SK-N-SH (cell line): ENCODE results near the gene LAMTOR2. TPM values are rescaled to one million over a fixed set of nuclear protein-coding genes. Genes with fewer than 3 reads are reported as not detected.

Experiments used
- CTCF ChIA-PET: fragments of 300-600, 350-600 bp; formaldehyde crosslinking; extraction: SDS; loops from one replicate; lab custom pipeline; 2021; lab: Yijun Ruan, JAX
- POLR2A ChIA-PET: fragments of 350-600 bp; sonication (Branson Sonifier 250); formaldehyde crosslinking; extraction: SDS; loops from one replicate; lab custom pipeline; 2020; ENCODE audit warnings: antibody characterized with exemption, inconsistent platforms; lab: Yijun Ruan, JAX
- DNase-seq: peaks from one replicate; pipeline ENCODE4 v3.0.0; 2012
- H2AFZ ChIP-seq: fragments of 200-600 bp; sonication (generic); 2 replicates; pipeline ENCODE4 v1.8.1; 2016; ENCODE audit warnings: antibody characterized with exemption, mild to moderate bottlenecking, low read depth
- H3F3A ChIP-seq: fragments of 200-600 bp; sonication (generic); replicated peaks from 2 replicates; pipeline ENCODE3; 2016; ENCODE audit warnings: antibody characterized with exemption, mild to moderate bottlenecking; ENCODE audit not compliant: insufficient read depth
- H3K27ac ChIP-seq, 2 experiments: fragments of 200-500 bp in 1 of 2; fragments of 200-600 bp in 1 of 2; sonication (Bioruptor generic) in 1 of 2; sonication (generic), shearing (Covaris generic) in 1 of 2; 2 replicates each; pipeline versions ENCODE4 v1.5.1 to v1.6.1; 2014 to 2016; ENCODE audit warnings: low read depth in 2 of 2, inconsistent platforms in 1 of 2, low read length in 1 of 2, mild to moderate bottlenecking in 1 of 2, mixed read lengths in 1 of 2
- H3K27me3 ChIP-seq: fragments of 200-600 bp; sonication (generic), shearing (Covaris generic); 2 replicates; pipeline ENCODE4 v1.6.1; 2016; ENCODE audit warnings: mixed run types; ENCODE audit not compliant: insufficient read depth
- H3K36me3 ChIP-seq, 2 experiments: fragments of 200-500 bp in 1 of 2; fragments of 200-600 bp in 1 of 2; sonication (Bioruptor generic) in 1 of 2; sonication (generic) in 1 of 2; replicated peaks in 1 of 2; 2 replicates each; pipeline versions ENCODE3 to v1.5.1; 2014 to 2016; ENCODE audit warnings: low read length in 1 of 2, mild to moderate bottlenecking in 1 of 2; ENCODE audit not compliant: insufficient read depth in 2 of 2, control insufficient read depth in 1 of 2
- H3K4me1 ChIP-seq, 2 experiments: fragments of 200-500 bp in 1 of 2; fragments of 200-600 bp in 1 of 2; sonication (Bioruptor generic) in 1 of 2; sonication (generic), shearing (Covaris generic) in 1 of 2; 2 replicates each; pipeline versions ENCODE4 v1.5.1 to v1.6.1; 2014 to 2016; ENCODE audit warnings: low read depth in 1 of 2, low read length in 1 of 2, mixed run types in 1 of 2; ENCODE audit not compliant: insufficient read depth in 2 of 2, control insufficient read depth in 1 of 2
- H3K4me2 ChIP-seq: fragments of 200-600 bp; sonication (generic), shearing (Covaris generic); 2 replicates; pipeline ENCODE4 v1.6.1; 2017; ENCODE audit warnings: mixed run types
- H3K4me3 ChIP-seq, 2 experiments: fragments of 200-500 bp in 1 of 2; fragments of 200-600 bp in 1 of 2; sonication (Bioruptor generic) in 1 of 2; sonication (generic), shearing (Covaris generic) in 1 of 2; 2 replicates each; pipeline versions ENCODE4 v1.5.1 to v1.8.1; 2014 to 2016; ENCODE audit warnings: low read depth in 2 of 2, inconsistent platforms in 1 of 2, low read length in 1 of 2, mild to moderate bottlenecking in 1 of 2, mixed read lengths in 1 of 2, moderate library complexity in 1 of 2
- H3K79me2 ChIP-seq: fragments of 200-600 bp; sonication (generic); 2 replicates; pipeline ENCODE4 v1.8.1; 2017; ENCODE audit warnings: mild to moderate bottlenecking; ENCODE audit not compliant: insufficient read depth
- H3K9ac ChIP-seq: fragments of 200-600 bp; sonication (generic); 2 replicates; pipeline ENCODE4 v1.6.1; 2017; ENCODE audit warnings: mixed run types
- H3K9me2 ChIP-seq: fragments of 200-600 bp; sonication (generic); 2 replicates; pipeline ENCODE4 v1.6.1; 2017; ENCODE audit warnings: mixed run types
- H3K9me3 ChIP-seq: fragments of 200-600 bp; sonication (generic); 2 replicates; pipeline ENCODE4 v1.6.1; 2017; ENCODE audit warnings: mixed run types, mild to moderate bottlenecking, moderate library complexity
- H4K20me1 ChIP-seq: fragments of 200-600 bp; sonication (generic); 2 replicates; pipeline ENCODE4 v1.6.1; 2017; ENCODE audit warnings: mild to moderate bottlenecking, mixed run types; ENCODE audit not compliant: insufficient read depth
- CHD2 ChIP-seq: fragments of 150-350 bp; IDR thresholded peaks from 2 replicates; pipeline ENCODE4 v1.6.1; 2018; ENCODE audit warnings: low read length; ENCODE audit not compliant: partially characterized antibody
- CTCF ChIP-seq: fragments of 200-600 bp; sonication (generic); IDR thresholded peaks from 2 replicates; pipeline ENCODE4 v1.6.1; 2017; ENCODE audit warnings: antibody characterized with exemption, mild to moderate bottlenecking, moderate library complexity
- ELF1 ChIP-seq: IDR thresholded peaks from 2 replicates; pipeline ENCODE4 v1.4.0; 2012
- FOXM1 ChIP-seq: IDR thresholded peaks from 2 replicates; pipeline ENCODE4 v1.4.0; 2012; ENCODE audit warnings: low read depth, mild to moderate bottlenecking
- GABPA ChIP-seq: IDR thresholded peaks from 2 replicates; pipeline ENCODE4 v1.4.0; 2012; ENCODE audit warnings: low read depth, mild to moderate bottlenecking
- GATA2 ChIP-seq: sonication (generic); formaldehyde crosslinking; IDR thresholded peaks from 2 replicates; pipeline ENCODE4 v1.5.0; 2020; ENCODE audit warnings: mild to moderate bottlenecking, missing genetic modification reagents
- NFIC ChIP-seq: IDR thresholded peaks from 2 replicates; pipeline ENCODE4 v1.4.0; 2012; ENCODE audit warnings: borderline replicate concordance
- POLR2AphosphoS5 ChIP-seq: IDR thresholded peaks from 2 replicates; pipeline ENCODE4 v1.6.1; 2012; ENCODE audit warnings: low read depth, low read length
- RAD21 ChIP-seq: IDR thresholded peaks from 2 replicates; pipeline ENCODE4 v1.6.1; 2012; ENCODE audit warnings: mild to moderate bottlenecking, low read length
- RCOR1 ChIP-seq: fragments of 150-350 bp; IDR thresholded peaks from 2 replicates; pipeline ENCODE4 v1.6.1; 2017; ENCODE audit warnings: antibody characterized with exemption, low read length
- RFX5 ChIP-seq: IDR thresholded peaks from 2 replicates; pipeline ENCODE4 v1.6.1; 2012; ENCODE audit warnings: mild to moderate bottlenecking, improper control_type of control experiment, low read length
- SMC3 ChIP-seq: IDR thresholded peaks from 2 replicates; pipeline ENCODE4 v1.6.1; 2012; ENCODE audit warnings: low read depth, low read length, improper control_type of control experiment
- YY1 ChIP-seq: IDR thresholded peaks from 2 replicates; pipeline ENCODE4 v1.4.0; 2012; ENCODE audit warnings: low read depth, mild to moderate bottlenecking
- ZBTB33 ChIP-seq: IDR thresholded peaks from 2 replicates; pipeline ENCODE4 v1.4.0; 2012; ENCODE audit warnings: low read depth, borderline replicate concordance
- WGBS: methylation state at CpG from one replicate; pipeline ENCODE4 v1.1.6; 2017; ENCODE audit warnings: low lambda C conversion rate; 5-methylcytosine and 5-hydroxymethylcytosine counted together
- polyA plus RNA-seq, 3 experiments: library from polyadenylated mRNA; depleted of rRNA; stranded (reverse); fragments of >200 nt; gene quantifications; 2 replicates each; pipeline ENCODE4 v1.2.3, GENCODE V29; 2012
- TF ChIP-seq, protein P1 (sequence below): IDR thresholded peaks from 2 replicates; pipeline ENCODE4 v1.4.0; 2012; ENCODE audit warnings: low read depth

LAMTOR2 gene
- polyA plus RNA-seq, 1 of the 3 experiments (the other 2 are of a cell fraction), result 230 TPM

DNA sequence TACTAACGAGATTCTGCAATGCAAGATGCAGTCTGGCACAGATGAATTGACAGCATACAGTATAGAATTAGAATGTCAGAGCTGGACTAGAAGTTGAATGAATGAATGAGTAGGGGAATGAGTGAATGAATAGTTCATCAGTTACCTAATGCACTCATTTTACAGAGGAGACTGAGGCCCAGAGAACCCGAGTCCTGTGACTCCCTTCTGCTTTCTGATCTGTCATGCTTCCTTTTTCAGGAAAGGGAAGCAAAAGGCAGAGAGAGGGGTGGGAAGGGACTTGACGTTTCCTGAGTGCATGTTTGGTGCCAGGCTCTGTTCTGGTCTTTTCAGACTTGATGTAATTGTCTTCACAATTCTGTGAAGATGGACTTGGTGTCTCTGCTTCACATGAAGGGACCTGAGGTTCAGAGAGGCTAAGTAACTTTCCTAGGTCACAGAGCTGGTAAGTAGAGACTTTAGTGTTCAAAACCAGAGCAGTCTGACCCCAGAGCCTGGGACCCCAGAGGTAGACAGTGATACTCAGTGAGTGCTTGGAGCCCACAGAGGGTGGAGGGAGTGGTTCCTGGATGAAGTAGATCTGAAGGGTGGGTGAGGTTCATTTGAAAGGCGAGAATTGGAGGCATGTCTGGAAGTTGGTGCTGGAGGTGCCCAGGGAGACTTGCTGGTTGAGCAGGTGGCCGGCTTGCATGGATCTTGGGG is 35.7 kb downstream of the LAMTOR2 start (continued):
- TF ChIP-seq ZBTB33, result no peak
- no peak for TF ChIP-seq RFX5
- no peak for TF ChIP-seq RCOR1
- TF ChIP-seq CHD2, result no peak
- TF ChIP-seq YY1, result no peak
- no peak for TF ChIP-seq GABPA
- no peak for TF ChIP-seq NFIC
- TF ChIP-seq, protein P1, sequence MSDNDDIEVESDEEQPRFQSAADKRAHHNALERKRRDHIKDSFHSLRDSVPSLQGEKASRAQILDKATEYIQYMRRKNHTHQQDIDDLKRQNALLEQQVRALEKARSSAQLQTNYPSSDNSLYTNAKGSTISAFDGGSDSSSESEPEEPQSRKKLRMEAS, result no peak
- TF ChIP-seq FOXM1, result no peak
- no peak for TF ChIP-seq GATA2 (CRISPR knock-in tag)
- TF ChIP-seq ELF1, result no peak

DNA sequence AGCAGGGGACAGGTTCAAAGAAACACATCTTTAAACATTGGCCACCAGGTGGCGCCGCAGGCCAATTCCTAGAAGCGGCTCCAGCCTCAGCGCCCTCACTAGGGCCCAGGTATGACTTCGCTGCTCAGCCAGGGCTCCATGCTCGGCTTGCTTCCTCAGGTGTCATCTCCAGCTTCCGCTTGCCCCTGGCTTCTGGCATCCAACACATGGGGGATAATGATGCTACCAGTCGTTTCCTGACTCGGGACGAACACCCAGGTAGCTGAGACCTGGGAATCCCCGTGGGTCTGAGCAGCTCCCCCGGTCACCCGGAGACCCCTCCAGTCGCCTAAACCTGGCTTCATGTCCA is 36.2 kb downstream of the LAMTOR2 start:
- TF ChIP-seq NFIC, result no peak
- TF ChIP-seq CTCF, result peak; percentile 84
- no peak for TF ChIP-seq POLR2AphosphoS5
- peak; percentile 91 for TF ChIP-seq RAD21
- TF ChIP-seq SMC3, result peak; percentile 88
- TF ChIP-seq CHD2, result no peak
- 56% methylated on average over 12 of the region's 14 CpGs for WGBS
- Histone ChIP-seq H3F3A (peaks cover 18% of the 10 kb centered on the region), H3K36me3 (peaks cover 0 to 6% of the 10 kb centered on the region in 2 experiments), H3K27me3 (no peaks in the 10 kb centered on the region), H3K27ac (no peak overlapping the region), H3K9me3 (no peaks in the 10 kb centered on the region), H2AFZ (no peak overlapping the region), H3K4me3 (peak overlapping the region in 1 of 2 experiments; percentile 27; a peak in 1 of 4 replicates), H3K9ac (no peak overlapping the region), H3K4me1 (peaks cover 0 to 4% of the 10 kb centered on the region in 2 experiments; a peak in 2 of 4 replicates), H3K79me2 (peaks cover 42% of the 10 kb centered on the region), H3K4me2 (no peak overlapping the region; the same call in 1 of the 2 replicates), H4K20me1 (peaks cover 6% of the 10 kb centered on the region; the same call in 1 of the 2 replicates), H3K9me2 (no peaks in the 10 kb centered on the region)
- DNase-seq, result peak; percentile 80
- CTCF ChIA-PET, result interaction anchor here (0.6 to 29.6 kb wide), 17 partner anchors 9 to 295 kb away, joined by 3 to 1559 read pairs (median 3); partner anchors contain the start of gene LMNA
- POLR2A ChIA-PET, result no interaction called here
